GM18517 (cell line): ENCODE data around the gene CYP3A5.

Source experiments
- ATAC-seq: cut with Tn5 transposase; IDR thresholded peaks from one replicate; pipeline ENCODE4 v1.9.1; 2021; ENCODE audit warnings: mild to moderate bottlenecking, moderate library complexity; ENCODE audit not compliant: unreplicated experiment

Gene CYP3A5

GRCh38 chr7:99616359-99617191 is 63.2 kb downstream of the CYP3A5 start, which contains the start of gene ZSCAN25:
Gene ZSCAN25, plus strand, starts transcription at chr7:99616946. Its CDS starts 2,661 bp downstream, at chr7:99619607.
- ATAC-seq, result peak; percentile 96

DNA sequence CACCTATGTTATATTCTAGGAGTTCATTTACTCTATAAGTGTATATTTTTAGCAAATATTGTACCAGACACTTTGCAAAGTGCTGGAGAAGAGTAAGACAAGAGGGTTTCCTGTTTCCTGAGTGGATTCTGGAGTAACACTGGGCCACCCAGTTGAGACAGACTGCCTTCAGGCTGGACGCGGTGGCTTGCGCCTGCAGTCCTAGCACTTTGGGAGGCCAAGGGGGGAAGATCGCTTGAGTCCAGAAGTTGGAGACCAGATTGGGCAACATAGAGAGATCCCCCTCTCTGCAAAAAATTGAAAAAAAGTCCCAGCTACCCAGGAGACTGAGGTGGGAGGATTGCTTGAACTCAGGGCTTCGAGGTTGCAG is 63.8 kb downstream of the CYP3A5 start:
- no peak for ATAC-seq

- ATAC-seq, result no peak
Measured at GRCh38 chr7:99614495-99614894, 65.3 kb downstream of the CYP3A5 start.

- no peak for ATAC-seq
Measured at GRCh38 chr7:99607548-99607947, 72.2 kb downstream of the CYP3A5 start.

DNA sequence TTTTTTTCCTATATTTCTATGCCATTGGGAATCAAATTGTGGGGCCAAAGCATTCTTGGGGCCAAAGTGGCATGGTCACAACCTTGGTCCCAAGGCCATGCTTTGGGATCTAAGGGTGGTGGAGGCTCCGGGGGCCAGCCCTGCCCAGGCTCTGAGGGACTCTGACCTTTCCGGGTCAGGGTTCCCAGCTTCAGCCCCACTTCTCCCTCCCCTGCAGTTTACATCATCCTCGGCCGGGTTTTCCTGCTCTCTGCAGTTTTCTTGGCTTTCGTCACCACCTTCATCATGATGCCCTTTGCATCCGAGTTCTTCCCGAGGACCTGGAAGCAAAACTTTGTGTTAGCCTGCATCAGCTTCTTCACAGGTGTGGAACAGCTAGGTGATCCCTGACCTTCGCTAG is 73.3 kb downstream of the CYP3A5 start:
- ATAC-seq, result no peak

- ATAC-seq, result no peak
Measured at GRCh38 chr7:99605527-99605926, 74.3 kb downstream of the CYP3A5 start.

DNA sequence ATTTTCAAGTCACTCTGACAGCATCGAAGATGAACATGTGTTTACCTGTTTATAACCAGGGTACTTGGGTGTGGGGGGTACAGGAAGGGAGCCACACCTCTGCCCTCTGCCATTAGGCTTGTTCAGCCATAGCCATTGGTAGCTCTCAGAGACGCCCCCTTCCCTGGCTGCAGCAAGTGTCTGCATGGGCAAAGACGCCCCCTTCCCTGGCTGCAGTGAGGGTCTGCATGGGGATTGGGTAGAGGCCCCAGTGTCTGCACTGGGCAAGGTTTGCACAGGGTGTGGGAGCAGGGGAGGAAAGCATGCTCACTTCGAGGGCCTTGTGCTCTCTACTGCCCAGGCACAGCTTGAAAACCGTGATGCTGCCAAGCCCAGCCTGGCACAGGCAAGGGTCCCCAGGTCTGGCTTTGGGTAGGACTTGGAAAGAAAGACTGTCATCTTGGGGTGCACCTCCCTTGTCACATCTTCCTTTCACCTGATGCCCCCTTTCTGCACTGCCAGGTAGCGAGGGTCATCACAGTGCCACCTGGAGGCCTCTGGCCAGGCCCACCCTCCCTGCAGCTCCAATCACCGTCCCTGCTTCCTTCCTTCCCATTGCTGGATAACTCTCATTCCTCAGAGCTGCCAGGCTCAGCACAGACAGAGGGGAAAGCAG is 78.0 kb downstream of the CYP3A5 start:
- ATAC-seq, result no peak

- no peak for ATAC-seq
Measured at GRCh38 chr7:99599836-99600235, 80.0 kb downstream of the CYP3A5 start.
